Measurements from ENCODE around the gene TPSD1.

The TPSD1 gene

DNA sequence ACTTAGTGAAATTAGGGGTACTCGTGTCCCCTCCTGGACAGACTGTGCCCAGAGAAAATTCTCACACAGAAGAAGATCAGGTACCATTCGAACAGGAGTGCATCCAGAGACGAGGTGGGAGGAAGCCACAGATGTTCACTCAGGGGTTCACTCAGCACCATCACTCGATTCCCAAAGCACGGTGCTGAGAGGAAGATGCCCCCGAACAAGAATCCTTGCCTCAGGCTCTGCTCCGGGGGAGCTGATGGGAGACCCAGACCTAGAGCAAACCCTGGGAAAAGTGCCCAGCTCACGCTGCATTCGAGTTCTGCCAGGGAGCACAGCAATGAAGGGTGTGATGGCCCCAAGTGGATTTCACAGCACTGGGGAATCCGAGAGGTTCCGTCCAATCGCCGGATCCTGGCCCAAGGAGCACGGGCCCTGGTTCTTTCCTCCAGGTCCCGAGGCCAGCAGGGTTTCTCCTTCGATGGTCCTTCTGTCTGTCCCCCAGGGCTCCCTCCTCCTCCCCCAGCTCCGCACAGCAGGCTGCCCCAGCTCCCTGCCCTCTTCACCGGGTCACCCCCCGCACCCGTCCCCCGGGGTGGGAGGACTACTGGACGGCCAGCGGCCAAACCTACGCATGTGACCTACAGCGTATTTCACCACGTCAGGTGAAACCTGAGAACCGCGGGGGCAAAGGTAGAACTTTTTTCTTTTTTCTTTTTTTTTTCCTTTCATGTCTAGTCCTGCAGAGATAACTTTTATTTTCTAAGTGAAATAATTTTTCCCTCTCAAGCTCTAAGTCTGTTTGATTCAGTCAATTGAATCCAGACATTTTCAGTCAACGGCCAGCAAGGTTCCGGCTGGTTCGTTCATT, 43.4 kb downstream of the TPSD1 start:
- no peak for DNase-seq (ENCODE audit: low read depth in 2 of 2)

- no peak for DNase-seq (ENCODE audit: low read depth in 2 of 2)
Observed at GRCh38 chr16:1299868-1300203, 44.0 kb downstream of the TPSD1 start.

- peak; percentile 38 to 40 for DNase-seq (ENCODE audit: low read depth in 2 of 2)
Observed at GRCh38 chr16:1300664-1301476, 45.0 kb downstream of the TPSD1 start.

- no peak for DNase-seq (ENCODE audit: low read depth in 2 of 2)
Observed at GRCh38 chr16:1301562-1301961, 45.7 kb downstream of the TPSD1 start.

- no peak for DNase-seq (ENCODE audit: low read depth in 2 of 2)
Observed at GRCh38 chr16:1305823-1306222, 50.0 kb downstream of the TPSD1 start.

DNA sequence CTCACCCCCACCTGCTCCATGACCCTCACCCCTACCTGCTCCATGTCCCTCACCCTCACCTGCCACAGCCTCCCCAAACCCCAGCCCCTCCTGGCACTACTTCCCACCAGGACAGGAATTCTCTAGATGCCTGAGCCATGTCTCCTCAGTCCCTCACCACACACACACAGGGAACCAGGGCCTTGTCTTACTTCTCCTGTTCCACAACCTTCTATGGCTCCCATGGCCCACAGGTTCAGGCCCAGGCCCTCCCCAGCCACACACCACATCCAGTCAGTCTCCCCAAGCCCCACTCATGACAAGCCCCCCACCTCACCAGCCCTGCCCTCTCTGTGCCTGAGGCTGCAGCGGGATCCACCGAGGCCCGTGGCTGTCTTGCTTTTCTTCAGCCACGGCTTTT, 50.5 kb downstream of the TPSD1 start:
- DNase-seq (ENCODE audit: low read depth in 2 of 2): no peak

- no peak for DNase-seq (ENCODE audit: low read depth in 2 of 2)
Observed at GRCh38 chr16:1308036-1308976, 52.4 kb downstream of the TPSD1 start.
